Measurements from ENCODE around the gene CIAO3.
"Not testable (repeated sequence)": the region's sequence is repeated elsewhere in the genome, so short reads cannot be mapped to it uniquely, and the experiment has no call there.

CIAO3 gene

DNA sequence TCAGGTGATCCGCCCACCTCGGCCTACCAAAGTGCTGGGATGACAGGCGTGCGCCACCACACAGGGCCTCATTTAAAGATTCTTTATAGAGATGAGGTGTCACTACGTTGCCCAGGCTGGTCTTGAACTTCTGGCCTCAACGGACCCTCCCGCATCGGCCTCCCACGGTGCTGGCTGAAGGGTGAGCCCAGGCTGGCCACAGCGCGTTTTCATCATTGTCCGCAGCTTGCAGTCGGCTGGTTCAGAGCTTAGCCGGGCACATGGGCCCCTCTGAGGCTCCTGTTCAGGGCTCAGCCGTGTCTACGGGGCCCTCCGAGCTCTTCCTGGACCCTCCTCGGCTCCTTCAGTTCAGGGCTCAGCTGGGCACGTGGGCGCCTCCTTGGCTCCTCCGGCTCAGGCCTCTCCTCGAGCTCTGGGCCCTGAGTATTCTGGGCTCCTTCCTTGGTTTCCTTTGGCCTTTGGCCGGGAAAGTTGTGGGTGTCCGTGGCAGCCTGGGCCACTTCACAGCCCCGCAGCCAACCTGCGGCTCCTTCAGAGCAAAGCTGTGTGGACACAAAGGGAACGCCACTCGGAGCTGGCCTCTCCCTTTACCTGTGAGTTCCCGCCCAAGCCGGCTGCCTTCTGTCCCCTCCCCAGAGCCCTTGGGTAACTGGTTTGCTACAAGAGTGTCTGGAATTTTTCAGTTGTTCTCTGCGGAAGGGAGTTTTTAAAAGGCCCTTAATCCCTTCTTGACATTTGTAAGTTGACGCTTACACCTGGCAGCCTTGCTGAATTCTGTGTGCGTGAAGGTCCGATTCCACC, 18.5 kb upstream of the CIAO3 start:
- no peak overlapping the region for H3K4me3 ChIP-seq (ENCODE audit: low read depth, low read length)
- DNase-seq (ENCODE audit: low read depth) = no peak
- TF ChIP-seq, protein P1, sequence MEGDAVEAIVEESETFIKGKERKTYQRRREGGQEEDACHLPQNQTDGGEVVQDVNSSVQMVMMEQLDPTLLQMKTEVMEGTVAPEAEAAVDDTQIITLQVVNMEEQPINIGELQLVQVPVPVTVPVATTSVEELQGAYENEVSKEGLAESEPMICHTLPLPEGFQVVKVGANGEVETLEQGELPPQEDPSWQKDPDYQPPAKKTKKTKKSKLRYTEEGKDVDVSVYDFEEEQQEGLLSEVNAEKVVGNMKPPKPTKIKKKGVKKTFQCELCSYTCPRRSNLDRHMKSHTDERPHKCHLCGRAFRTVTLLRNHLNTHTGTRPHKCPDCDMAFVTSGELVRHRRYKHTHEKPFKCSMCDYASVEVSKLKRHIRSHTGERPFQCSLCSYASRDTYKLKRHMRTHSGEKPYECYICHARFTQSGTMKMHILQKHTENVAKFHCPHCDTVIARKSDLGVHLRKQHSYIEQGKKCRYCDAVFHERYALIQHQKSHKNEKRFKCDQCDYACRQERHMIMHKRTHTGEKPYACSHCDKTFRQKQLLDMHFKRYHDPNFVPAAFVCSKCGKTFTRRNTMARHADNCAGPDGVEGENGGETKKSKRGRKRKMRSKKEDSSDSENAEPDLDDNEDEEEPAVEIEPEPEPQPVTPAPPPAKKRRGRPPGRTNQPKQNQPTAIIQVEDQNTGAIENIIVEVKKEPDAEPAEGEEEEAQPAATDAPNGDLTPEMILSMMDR (IDR thresholded peaks at IDR 0.05; ENCODE audit: low read depth, low read length, missing control alignments) = no peak

DNA sequence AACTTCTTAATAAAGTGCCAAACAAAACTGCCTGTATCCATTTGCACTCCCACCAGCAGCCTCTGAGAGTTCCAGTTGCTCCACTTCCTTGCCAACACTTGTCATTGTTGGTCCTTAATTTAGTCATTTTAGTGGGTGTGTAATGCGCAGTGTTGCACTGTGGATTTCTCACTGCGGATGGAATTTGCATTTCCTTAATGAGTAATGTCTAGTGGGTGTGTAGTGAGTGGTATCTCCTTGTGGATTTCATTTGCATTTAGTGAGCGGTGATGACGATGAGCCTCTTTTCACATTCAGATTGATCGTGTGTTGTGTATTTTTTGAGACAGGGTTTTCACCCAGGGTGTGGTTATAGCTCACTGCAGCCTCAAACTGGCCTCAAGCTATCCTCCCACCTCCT, 15.6 kb upstream of the CIAO3 start:
- no peak for DNase-seq (ENCODE audit: low read depth)
- no peak overlapping the region for H3K4me3 ChIP-seq (ENCODE audit: low read depth, low read length)
- TF ChIP-seq, protein P1 (IDR thresholded peaks at IDR 0.05; ENCODE audit: low read depth, low read length, missing control alignments) = no peak

DNA sequence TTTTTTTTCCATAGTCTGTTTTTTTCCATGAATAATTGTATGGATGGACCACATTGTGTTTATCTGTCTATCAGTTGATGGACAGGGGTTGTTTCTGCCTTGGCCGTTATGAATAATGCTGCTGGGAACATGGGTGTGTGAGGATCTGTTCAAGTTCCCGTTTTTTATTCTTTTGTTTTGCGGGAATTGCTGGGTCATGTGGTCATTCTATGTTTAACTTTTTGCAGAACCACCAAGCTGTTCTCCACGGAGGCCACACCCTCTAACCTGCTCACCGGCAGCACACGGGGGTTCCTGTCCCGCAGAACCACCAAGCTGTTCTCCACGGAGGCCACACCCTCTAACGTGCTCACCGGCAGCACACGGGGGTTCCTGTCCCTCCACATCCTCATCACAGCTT, 13.9 kb upstream of the CIAO3 start:
- DNase-seq (ENCODE audit: low read depth) = no peak
- no peak overlapping the region for H3K4me3 ChIP-seq (ENCODE audit: low read depth, low read length)
- TF ChIP-seq, protein P1 (IDR thresholded peaks at IDR 0.05; ENCODE audit: low read depth, low read length, missing control alignments) = no peak

DNA sequence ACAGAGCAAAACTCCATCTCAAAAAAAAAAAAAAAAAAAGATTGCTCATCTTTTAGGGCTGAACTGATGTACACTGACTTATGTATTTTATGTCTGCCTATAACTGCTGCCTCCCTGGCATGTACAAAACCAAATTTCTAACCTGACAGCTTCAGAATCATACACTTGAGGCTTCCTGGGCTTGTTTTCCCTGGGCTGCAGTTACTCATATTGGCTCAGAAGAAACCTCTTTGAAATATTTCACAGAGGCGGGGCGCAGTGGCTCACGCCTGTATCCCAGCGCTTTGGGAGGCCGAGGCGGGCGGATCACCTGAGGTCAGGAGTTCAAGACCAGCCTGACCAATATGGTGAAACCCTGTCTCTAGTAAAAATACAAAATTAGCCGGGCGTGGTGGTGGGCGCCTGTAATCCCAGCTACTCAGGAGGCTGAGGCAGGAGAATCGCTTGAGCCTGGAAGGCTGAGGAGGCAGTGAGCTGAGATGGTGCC, 13.4 kb upstream of the CIAO3 start:
- DNase-seq (ENCODE audit: low read depth); H3K4me3 ChIP-seq (ENCODE audit: low read depth, low read length): not testable (repeated sequence)

DNA sequence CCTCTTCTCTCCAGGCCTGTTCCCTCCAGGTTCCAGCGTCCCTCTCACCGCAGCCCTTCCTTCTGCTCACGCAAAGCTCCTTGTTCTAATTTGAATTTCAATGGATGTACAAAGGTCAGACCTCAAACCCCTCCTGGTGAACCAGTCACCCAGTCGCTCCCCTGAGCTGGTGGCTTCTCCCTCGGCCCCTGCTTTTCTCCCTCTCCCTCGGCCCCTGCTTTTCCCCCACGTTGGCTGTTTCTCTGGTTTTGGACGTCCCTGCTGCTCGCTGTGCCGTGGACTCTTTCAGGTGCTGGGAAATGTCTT, 11.2 kb upstream of the CIAO3 start:
- H3K4me3 ChIP-seq (ENCODE audit: low read depth, low read length) = no peak overlapping the region
- TF ChIP-seq, protein P1 (IDR thresholded peaks at IDR 0.05; ENCODE audit: low read depth, low read length, missing control alignments) = no peak
- DNase-seq (ENCODE audit: low read depth) = no peak

DNA sequence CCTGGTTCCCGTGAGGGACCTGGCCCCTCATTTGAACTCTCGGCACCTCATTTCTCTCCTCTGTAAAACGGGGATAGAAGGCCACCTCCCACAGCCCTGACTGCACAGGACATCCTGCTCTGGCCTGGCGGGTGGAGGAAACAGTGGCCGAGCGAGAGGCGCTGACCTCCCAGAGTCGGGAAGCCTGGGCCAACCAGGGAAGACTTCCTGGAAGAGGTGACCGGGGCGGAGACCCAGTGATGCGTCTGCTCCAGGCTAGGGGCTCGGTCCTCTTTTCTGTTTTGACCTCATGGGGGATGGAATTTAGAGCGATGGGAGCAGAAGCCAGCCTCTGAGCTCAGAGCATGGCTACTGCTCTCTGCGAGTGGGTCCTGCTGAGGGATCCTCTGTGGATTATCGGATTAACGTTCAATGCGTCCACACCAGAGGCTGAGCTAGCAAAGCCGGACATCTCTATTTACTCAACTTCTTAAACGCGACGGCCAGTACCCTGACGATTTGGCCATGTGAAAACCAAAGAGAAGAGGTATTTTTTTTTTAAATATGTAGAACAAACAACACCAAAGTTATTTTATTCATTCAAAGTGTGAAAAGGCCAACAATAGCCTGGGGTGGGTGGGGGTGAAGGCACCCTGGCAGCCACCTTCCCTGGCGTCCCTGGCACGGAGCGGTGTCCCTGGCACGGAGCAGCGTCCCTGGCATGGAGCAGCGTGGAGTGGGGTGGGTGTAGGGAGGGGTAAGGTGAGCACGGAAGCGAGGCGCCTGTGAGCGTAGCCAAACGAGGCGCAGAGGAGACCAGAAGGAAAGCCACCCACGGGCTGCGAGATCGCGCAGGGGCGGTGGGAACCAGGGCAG, 10.6 kb upstream of the CIAO3 start:
- DNase-seq (ENCODE audit: low read depth) = no peak
- no peak overlapping the region for H3K4me3 ChIP-seq (ENCODE audit: low read depth, low read length)

DNA sequence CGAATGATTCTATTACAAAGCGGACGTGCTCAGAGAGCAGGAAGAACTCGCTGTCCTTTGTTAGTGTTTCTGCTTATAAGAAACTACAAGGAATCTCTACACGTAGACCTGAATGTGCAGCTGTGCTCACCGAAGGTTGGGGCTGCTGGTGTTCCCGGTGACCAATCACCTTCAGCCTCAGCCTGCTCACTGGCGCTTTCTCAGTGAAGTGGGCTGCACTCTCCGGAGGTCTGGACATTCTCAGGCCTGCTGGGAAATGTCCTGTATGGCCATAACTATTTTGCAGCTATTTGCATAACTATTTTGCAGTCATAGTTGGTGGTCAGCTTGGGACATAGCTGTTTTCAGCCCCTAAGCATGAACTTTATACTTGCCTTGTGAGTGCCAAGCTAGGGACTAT, 9.7 kb upstream of the CIAO3 start:
- H3K4me3 ChIP-seq (ENCODE audit: low read depth, low read length) = no peak overlapping the region
- DNase-seq (ENCODE audit: low read depth) = no peak
- TF ChIP-seq, protein P1 (IDR thresholded peaks at IDR 0.05; ENCODE audit: low read depth, low read length, missing control alignments) = no peak

More for the DNA sequence above, 10.6 kb upstream of the CIAO3 start:
- TF ChIP-seq, protein P1 (IDR thresholded peaks at IDR 0.05; ENCODE audit: low read depth, low read length, missing control alignments) = no peak
